Fibroblast of pulmonary artery (primary cell): ENCODE measurements around the gene MRPL34.

ENCODE experiments used
- DNase-seq: peaks from one replicate; pipeline ENCODE4 v3.0.0-alpha.2; 2010; ENCODE audit warnings: low read depth
- H3K4me3 ChIP-seq: replicated peaks from 2 replicates; pipeline ENCODE4 v1.5.1; 2011; ENCODE audit warnings: low read depth, mild to moderate bottlenecking, control low read depth, low read length, moderate library complexity
- TF ChIP-seq, protein P1 (sequence below): IDR thresholded peaks from 2 replicates; pipeline ENCODE4 v1.5.1; 2011; ENCODE audit warnings: mild to moderate bottlenecking, control low read depth, low read length, inconsistent platforms; ENCODE audit errors: missing control alignments

Gene MRPL34

DNA sequence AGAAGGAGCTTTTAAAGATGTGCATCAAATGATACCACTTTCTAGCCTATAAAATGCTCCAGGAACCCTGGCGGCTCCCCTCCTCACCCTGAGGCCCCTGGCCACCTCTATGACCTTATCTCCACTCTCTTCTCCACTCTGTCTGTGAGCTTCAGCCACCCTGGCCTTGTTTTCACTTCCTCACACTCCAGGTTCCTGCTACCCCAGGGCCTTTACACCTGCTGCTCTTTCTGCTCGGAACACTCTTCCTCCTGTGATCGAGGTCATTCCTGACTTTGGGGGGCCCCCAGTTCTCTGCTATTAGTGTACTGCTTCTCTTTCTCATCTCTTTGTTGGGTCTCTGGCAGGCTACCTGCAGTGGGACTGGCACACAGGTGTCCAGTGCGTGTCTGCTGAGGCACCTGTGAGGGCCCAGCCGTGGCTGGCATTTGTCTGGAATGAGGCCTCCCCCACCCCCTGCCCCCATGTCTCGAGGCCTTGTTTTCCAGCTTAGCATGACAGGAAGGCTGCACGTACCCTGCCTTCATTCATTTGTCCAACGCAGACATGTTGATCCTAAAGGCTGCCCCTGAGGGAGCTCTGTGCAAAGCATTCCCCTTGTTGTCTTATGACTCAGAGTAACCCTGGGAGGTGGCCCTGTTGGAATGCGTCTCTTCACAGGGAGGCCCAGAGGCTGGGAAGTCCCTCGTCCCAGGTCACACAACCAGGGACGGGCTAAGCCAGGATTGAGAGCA, 6.0 kb downstream of the MRPL34 start:
- TF ChIP-seq, protein P1, sequence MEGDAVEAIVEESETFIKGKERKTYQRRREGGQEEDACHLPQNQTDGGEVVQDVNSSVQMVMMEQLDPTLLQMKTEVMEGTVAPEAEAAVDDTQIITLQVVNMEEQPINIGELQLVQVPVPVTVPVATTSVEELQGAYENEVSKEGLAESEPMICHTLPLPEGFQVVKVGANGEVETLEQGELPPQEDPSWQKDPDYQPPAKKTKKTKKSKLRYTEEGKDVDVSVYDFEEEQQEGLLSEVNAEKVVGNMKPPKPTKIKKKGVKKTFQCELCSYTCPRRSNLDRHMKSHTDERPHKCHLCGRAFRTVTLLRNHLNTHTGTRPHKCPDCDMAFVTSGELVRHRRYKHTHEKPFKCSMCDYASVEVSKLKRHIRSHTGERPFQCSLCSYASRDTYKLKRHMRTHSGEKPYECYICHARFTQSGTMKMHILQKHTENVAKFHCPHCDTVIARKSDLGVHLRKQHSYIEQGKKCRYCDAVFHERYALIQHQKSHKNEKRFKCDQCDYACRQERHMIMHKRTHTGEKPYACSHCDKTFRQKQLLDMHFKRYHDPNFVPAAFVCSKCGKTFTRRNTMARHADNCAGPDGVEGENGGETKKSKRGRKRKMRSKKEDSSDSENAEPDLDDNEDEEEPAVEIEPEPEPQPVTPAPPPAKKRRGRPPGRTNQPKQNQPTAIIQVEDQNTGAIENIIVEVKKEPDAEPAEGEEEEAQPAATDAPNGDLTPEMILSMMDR: no peak
- H3K4me3 ChIP-seq: no peak overlapping the region
- peak; percentile 64 for DNase-seq

DNA sequence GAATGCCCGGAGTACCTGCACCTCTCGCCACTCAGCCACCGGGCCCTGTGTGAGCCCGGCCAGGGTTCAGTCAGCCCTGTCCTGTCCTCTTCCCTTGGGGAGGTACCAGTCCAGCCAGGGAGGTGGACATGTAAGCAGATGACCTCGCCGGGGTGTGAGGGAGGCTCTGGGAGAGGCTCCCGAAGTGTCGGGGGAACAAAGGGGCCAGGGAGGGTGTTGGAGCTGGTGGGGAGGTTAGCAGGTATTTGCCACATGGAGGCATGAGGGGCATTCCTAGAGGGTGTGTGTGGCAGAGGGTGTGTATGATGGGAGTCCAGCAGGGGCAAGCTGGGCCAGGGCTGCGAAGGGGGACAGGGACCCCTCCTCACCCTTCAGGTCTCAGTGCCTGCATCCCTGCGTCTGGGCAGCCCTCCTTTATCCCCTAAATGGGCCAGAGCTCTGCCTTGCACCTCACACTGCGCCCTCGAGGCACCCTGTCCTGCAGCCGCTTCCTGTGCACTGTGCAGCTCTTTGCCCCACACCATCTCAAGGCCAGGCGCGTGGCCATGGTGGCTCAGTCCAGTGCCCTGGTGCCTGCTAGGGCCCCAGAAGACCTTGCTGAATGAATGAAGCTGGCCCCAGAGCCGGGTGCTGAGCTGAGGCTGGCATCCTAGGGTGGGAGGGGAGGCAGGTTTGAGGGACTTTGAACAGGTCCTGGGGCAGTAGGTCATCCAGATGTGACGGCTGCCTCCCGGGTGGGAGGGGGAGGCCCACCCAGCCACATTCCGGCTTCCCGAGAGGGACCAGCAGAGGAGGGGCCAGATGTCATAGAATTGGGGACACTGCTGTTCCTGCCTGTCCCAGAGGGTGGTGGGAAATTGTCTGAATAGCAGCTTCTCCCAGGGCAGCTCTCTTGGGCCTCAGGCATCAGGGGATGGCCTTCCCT, 6.8 kb downstream of the MRPL34 start:
- no peak for DNase-seq
- H3K4me3 ChIP-seq: no peak overlapping the region
- TF ChIP-seq, protein P1: no peak

DNA sequence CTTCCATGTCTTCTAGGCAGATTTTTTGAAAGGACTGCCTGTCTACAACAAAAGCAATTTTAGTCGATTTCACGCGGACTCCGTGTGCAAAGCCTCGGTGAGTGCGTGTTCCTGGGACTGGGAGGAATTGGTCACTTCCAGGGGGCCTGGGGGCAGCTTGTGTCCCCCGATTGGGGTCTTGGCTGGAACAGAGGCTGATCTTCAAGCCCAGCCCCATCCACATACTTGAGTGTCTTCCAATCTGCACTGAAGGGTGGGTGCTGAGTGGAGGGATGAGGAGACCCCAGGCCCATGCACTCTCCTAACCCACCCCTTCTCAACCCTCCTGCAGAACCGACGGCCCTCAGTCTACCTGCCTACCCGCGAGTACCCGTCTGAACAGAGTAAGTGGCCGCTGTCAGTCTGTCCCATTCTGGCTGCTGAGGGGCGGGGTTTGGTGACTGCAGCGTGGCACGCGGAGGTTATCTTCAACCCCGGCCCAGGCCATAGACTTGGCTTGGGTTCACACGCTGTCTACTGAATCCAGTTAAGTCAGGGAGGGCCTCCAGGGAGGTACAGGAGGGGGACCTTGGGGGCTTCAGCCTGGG, 8.4 kb downstream of the MRPL34 start:
- TF ChIP-seq, protein P1: no peak
- DNase-seq: no peak
- no peak overlapping the region for H3K4me3 ChIP-seq

DNA sequence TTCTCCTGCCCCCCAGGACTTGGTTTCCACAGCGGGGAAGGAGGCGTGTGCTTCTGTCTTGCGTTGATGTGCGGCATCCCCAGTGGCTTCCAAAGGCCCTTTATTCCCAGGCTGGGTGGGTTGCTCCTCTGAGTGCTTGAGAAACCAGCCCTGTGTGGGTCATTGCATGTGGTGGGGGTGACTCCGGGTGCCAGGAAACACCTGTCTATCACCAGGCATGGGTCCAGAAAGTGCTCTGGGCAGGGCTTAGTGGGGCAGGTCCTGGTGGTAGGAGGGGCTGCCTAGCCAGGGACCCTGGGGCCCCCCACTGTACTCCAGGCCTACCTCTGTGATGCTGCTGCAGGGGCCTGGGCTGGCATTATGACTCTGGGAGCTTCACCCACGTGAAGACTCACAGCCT, 13.3 kb downstream of the MRPL34 start:
- TF ChIP-seq, protein P1: no peak

DNA sequence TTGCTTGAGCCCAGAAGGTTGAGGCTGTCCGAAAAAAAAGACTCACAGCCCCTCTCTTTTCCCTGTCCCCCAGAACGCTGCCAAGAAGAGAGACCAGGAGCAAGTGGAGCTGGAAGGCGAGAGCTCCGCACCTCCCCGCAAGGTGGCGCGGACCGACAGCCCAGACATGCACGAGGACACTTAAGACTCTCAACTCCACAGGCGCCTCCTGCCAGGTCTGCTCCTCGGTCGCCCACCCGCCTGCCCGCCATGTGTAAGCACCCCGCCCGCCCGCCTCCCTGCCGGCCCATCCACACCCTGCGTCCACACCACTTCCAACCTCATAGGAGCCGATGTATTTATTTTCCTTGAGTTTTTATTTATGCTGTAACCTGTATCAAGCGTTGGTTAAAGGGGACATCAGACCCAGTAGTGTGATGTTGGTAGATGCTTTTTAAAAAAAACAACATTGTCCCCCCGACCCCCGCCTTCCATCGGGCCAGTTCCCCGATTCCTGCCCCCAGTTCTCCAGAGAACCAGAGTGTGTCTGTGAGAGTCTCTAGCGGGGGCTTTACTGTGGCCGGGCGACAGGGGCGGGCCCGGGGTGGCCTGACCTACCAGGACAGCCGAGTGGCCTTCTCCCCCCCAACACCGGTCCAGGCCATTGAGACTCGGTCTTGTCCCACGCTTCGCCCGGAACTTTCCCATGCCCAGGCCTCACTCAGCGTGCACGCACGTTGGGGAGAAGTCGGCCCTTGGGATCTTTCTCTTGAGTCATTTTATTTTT, 14.0 kb downstream of the MRPL34 start:
- no peak for DNase-seq
- TF ChIP-seq, protein P1: no peak
- no peak overlapping the region for H3K4me3 ChIP-seq

More for the DNA sequence above, 13.3 kb downstream of the MRPL34 start:
- DNase-seq: no peak
- H3K4me3 ChIP-seq: no peak overlapping the region

DNA sequence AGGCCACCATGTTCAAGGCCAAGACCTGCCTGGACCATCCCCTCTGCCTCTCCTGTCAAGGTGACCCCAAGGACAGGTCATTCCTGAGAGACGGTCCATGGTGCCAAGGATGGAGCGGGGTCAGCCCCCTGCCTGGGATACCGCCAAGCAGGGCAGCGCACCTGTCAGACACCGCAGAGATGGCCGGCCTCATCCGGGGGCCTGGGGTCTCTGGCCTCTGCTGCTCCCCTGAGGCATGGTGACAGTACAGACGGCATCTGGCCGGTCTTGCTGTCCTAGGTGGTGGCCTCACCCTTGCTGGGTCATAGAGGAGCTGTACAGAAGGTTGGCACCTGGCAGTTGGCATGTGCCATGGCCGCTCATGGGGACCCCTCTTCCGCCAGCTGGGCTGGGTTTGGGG, 14.8 kb downstream of the MRPL34 start:
- TF ChIP-seq, protein P1: no peak
- DNase-seq: no peak
- no peak overlapping the region for H3K4me3 ChIP-seq
